Naive thymus-derived CD8-positive, alpha-beta T cell (primary cell): ENCODE data around the gene FBXW11. TPM values are rescaled to one million over a fixed set of nuclear protein-coding genes. Genes with fewer than 3 reads are reported as not detected.

Source experiments
- ATAC-seq, 2 donors: fragments of 150-1000 bp; cut with Tn5 transposase in 1 of 2; sonication (Bioruptor Pico), chemical (Tn5 transposase) in 1 of 2; 1 replicate in 1 of 2; 2 replicates in 1 of 2; pipeline ENCODE4 v1.10.0; 2021; ENCODE audit warnings: mild to moderate bottlenecking in 2 of 2, moderate library complexity in 2 of 2
- POLR2A ChIA-PET: fragments of 350-600 bp; sonication (Branson Sonifier 250); formaldehyde crosslinking; loops from one replicate; lab custom pipeline; 2021; ENCODE audit warnings: antibody characterized with exemption; lab: Charles Lee
- DNase-seq, 10 donors: peaks; one replicate each; pipeline versions ENCODE4 v3.0.0 to v3.0.0-alpha.2; 2020 to 2022
- H3K27ac Mint-ChIP-seq, 10 donors: one replicate each; pipeline ENCODE4 v1.8.0; 2020 to 2022; ENCODE audit warnings: mild to moderate bottlenecking in 10 of 10, mixed read lengths in 10 of 10, moderate library complexity in 4 of 10, inconsistent platforms in 1 of 10
- H3K27me3 Mint-ChIP-seq, 5 donors: one replicate each; pipeline ENCODE4 v1.8.0; 2021 to 2022; ENCODE audit warnings: mixed read lengths in 5 of 5
- H3K36me3 Mint-ChIP-seq, 3 donors: one replicate each; pipeline ENCODE4 v1.8.0; 2020 to 2022; ENCODE audit warnings: mixed read lengths in 3 of 3, mild to moderate bottlenecking in 2 of 3, inconsistent platforms in 1 of 3
- H3K4me1 Mint-ChIP-seq, 4 donors: one replicate each; pipeline ENCODE4 v1.8.0; 2021 to 2022; ENCODE audit warnings: mixed read lengths in 4 of 4
- H3K4me3 Mint-ChIP-seq, 10 donors: one replicate each; pipeline ENCODE4 v1.8.0; 2020 to 2022; ENCODE audit warnings: mild to moderate bottlenecking in 10 of 10, mixed read lengths in 10 of 10, moderate library complexity in 6 of 10, inconsistent platforms in 1 of 10
- H3K9me3 Mint-ChIP-seq, 9 donors: one replicate each; pipeline ENCODE4 v1.8.0; 2020 to 2022; ENCODE audit warnings: mixed read lengths in 9 of 9, mild to moderate bottlenecking in 3 of 9, inconsistent platforms in 1 of 9, moderate library complexity in 1 of 9
- polyA plus RNA-seq, 3 donors: library from polyadenylated mRNA; unstranded; fragments of 300-500 nt; fragmentation: Illumina TruSeq; gene quantifications; one replicate each; pipeline ENCODE4 v1.2.3, GENCODE V29; 2021
- total RNA-seq, 8 experiments: library from RNA in 2 of 8; stranded (reverse) in 2 of 8; gene quantifications; one replicate each; pipeline ENCODE4 v1.2.3 and lab custom pipeline; 2021 to 2026

FBXW11 gene
- total RNA-seq (10 to 100 TPM; 36.9 to 39.5 TPM), polyA plus RNA-seq (10 to 100 TPM; 13.5 to 18.3 (median 16.2) TPM), total RNA-seq (lab: John Stamatoyannopoulos, UW) (44.3 to 109 (median 82.0) reads per million in 6 experiments)

GRCh38 chr5:172006321-172007174, at the start of gene FBXW11:
Gene FBXW11 (minus strand): TSS chr5:172006638. CDS start chr5:172006502, 136 bp downstream.
- Mint-ChIP-seq H3K9me3 (no peaks in the 10 kb centered on the region), H3K27me3 (no peaks in the 10 kb centered on the region), H3K4me3 (peak within 1 kb of the TSS; percentile 93 to 100 (median 98)), H3K27ac (peak within 1 kb of the TSS; percentile 98 to 100 (median 99)), H3K4me1 (peaks cover 34 to 53% (median 51%) of the 10 kb centered on the region in 4 donors), H3K36me3 (no peaks in the 10 kb centered on the region)
- DNase-seq (peak; percentile 86 to 98 (median 93)), ATAC-seq (peak; percentile 87 to 89)
- POLR2A ChIA-PET, result interaction anchor here (0.6 to 3.7 kb wide), 29 partner anchors 9 to 953 kb away, joined by 3 to 43 read pairs (median 5); partner anchors contain the start of genes NPM1, RPL26L1 and STK10

- Mint-ChIP-seq H3K9me3 (no peaks in the 10 kb centered on the region), H3K4me1 (peaks cover 25 to 27% (median 26%) of the 10 kb centered on the region in 4 donors), H3K27me3 (no peaks in the 10 kb centered on the region), H3K4me3 (peak overlapping the region in 2 of 10 donors; percentile 43 to 59), H3K36me3 (peaks cover 0 to 97% (median 32%) of the 10 kb centered on the region in 3 donors), H3K27ac (peak overlapping the region in 9 of 10 donors; percentile 71 to 97 (median 85))
- DNase-seq, result no peak
- ATAC-seq, result no peak
- POLR2A ChIA-PET, result interaction anchor here (0.6 to 6.5 kb wide), 2 partner anchors 9 to 19 kb away, joined by 3 to 36 read pairs; no protein-coding TSS in a partner anchor
These were observed 49.6 kb upstream of the FBXW11 start for GRCh38 chr5:172055996-172056395.

- H3K27me3 Mint-ChIP-seq, result no peaks in the 10 kb centered on the region
- H3K27ac Mint-ChIP-seq, result peak overlapping the region in 7 of 10 donors; percentile 1 to 97 (median 43)
- POLR2A ChIA-PET, result interaction anchor here (0.7 to 6.5 kb wide), 2 partner anchors 10 to 49 kb away, joined by 4 to 36 read pairs; partner anchors contain the start of gene FBXW11
- peaks cover 21 to 26% (median 25%) of the 10 kb centered on the region in 4 donors for H3K4me1 Mint-ChIP-seq
- ATAC-seq, result peak in 1 of 2 donors; percentile 5
- peak overlapping the region in 1 of 10 donors; percentile 12 for H3K4me3 Mint-ChIP-seq
- no peaks in the 10 kb centered on the region for H3K9me3 Mint-ChIP-seq
- DNase-seq, result no peak
- H3K36me3 Mint-ChIP-seq, result peaks cover 0 to 97% (median 31%) of the 10 kb centered on the region in 3 donors
These were observed 49.0 kb upstream of the FBXW11 start for GRCh38 chr5:172055421-172055820.

DNA sequence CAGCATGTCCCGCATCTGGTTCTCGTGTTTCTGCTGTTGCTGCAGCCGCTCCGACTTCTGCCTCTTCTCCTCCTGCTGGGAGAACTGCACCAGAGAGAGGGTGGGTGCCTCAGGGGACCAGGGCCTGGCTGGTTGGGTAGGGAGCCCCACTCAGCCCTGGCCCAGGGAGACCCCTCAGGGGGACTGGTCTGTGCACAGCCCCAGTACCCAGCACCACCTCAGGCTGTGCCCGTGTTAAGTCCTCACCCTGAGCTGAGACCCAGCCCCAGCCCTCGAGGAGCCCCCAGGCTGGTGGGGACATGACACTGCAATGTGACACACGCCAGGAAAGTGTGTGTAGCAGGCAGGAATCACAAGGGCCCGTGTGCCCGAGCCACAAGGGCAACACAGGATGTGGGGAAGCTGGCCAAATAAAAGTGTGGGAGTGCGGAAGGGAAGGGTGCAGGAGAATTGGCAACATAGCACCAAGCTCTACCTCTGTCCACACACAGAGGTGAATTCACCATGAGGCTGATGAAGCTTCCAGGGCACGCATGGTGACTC, 48.2 kb upstream of the FBXW11 start:
- DNase-seq (no peak), ATAC-seq (peak in 1 of 2 donors; percentile 19)
- POLR2A ChIA-PET, result interaction anchor here (0.7 to 6.5 kb wide), 3 partner anchors 11 to 48 kb away, joined by 3 to 36 read pairs (median 4); partner anchors contain the start of gene FBXW11
- no peaks in the 10 kb centered on the region for H3K27me3 Mint-ChIP-seq
- peaks cover 18 to 24% (median 23%) of the 10 kb centered on the region in 4 donors for H3K4me1 Mint-ChIP-seq
- peak overlapping the region in 1 of 10 donors; percentile 7 for H3K4me3 Mint-ChIP-seq
- no peaks in the 10 kb centered on the region for H3K9me3 Mint-ChIP-seq
- H3K36me3 Mint-ChIP-seq, result peaks cover 0 to 97% (median 29%) of the 10 kb centered on the region in 3 donors
- peak overlapping the region in 3 of 10 donors; percentile 11 to 71 (median 68) for H3K27ac Mint-ChIP-seq

DNA sequence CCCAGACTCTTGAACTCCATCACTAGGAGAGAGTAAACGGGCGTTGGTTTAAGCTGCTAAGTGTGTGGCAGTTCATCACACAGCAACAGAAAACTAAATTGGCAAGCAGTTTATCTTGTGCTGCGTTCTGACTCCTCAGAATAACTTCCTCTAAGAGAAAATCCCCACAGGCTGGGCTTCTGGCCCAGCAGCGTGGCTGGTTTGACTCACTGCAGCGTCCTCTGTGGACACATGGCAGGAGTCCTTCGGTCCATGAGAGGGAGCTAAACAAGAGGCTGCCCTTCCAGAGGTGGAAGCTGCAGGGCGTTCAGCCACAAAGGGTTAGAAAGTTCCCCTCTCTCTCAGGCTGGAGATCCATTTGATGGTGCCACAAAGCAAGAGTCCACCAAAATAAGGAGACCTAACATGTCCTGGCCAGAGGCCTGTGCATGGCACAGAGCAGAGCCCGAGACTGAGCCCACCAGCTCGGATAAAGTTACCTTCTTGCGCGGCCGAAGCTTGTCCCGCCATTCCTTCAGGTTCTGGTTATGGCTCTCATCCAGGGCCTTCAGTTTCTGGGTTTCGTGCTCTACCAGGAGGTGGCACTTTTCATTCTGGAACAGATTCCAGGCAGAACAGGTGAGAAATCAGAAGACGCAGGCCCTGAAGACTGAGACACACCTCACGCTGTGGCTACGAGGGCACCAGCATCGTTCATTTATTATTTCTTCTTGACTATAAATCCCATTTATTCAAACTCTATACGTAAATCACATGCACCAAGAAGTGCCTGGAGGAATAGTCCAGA, 46.2 kb upstream of the FBXW11 start:
- Mint-ChIP-seq H3K36me3 (peaks cover 0 to 97% (median 26%) of the 10 kb centered on the region in 3 donors), H3K4me1 (peaks cover 15 to 32% (median 25%) of the 10 kb centered on the region in 4 donors), H3K27ac (peak overlapping the region in 7 of 10 donors; percentile 19 to 63 (median 40)), H3K9me3 (no peaks in the 10 kb centered on the region), H3K4me3 (no peak overlapping the region), H3K27me3 (no peaks in the 10 kb centered on the region)
- POLR2A ChIA-PET, result interaction anchor here (6.5 kb wide), 1 partner anchor 13 kb away, joined by 36 read pairs; no protein-coding TSS in a partner anchor
- no peak for ATAC-seq
- DNase-seq, result no peak

DNA sequence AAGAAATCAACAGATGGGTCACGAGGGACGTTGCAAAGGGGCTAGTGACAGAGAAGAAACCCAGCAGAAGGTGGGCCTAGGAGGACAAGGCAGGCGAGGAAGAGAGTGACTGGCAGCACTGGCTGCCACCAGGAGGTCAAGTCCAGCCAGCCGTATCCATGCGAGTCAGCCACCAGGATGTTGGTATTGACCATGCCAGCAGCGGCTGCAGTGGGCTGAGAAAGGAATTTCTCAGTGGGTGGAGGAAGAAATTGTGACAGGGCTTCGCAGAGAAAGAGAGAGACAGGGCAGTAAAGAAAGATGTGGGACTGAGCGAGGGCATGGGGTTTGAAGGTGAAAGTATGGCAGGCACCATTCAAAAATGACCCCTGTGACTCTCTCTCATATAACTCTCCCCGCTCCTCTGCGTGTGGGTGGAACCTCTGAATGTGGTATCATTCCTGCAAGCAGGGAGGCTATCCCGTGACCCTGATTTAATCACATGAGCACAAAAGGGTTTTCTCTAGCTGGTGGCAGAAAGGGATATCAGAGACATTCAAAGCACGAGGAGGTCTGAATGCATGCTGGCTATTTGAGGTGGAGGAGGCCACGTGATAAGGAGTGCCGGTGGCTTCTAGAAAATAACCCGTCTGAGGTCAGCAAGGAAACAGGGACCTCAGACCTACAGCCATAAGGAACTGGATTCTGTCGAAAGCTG, 45.4 kb upstream of the FBXW11 start:
- no peak for ATAC-seq
- H3K27ac Mint-ChIP-seq, result peak overlapping the region in 9 of 10 donors; percentile 15 to 90 (median 55)

GRCh38 chr5:172050080-172050479, 43.6 kb upstream of the FBXW11 start:
- peaks cover 2 to 15% (median 14%) of the 10 kb centered on the region in 4 donors for H3K4me1 Mint-ChIP-seq
- DNase-seq (no peak), ATAC-seq (no peak)
- H3K27me3 Mint-ChIP-seq, result no peaks in the 10 kb centered on the region
- POLR2A ChIA-PET, result interaction anchor here (0.7 to 1.1 kb wide), 3 partner anchors 15 to 137 kb away, joined by 3 to 4 read pairs (median 3); no protein-coding TSS in a partner anchor
- no peaks in the 10 kb centered on the region for H3K9me3 Mint-ChIP-seq
- no peak overlapping the region for H3K4me3 Mint-ChIP-seq
- peaks cover 0 to 95% (median 24%) of the 10 kb centered on the region in 3 donors for H3K36me3 Mint-ChIP-seq
- peak overlapping the region in 7 of 10 donors; percentile 19 to 83 (median 53) for H3K27ac Mint-ChIP-seq

More for the DNA sequence above, 45.4 kb upstream of the FBXW11 start:
- H3K27me3 Mint-ChIP-seq, result no peaks in the 10 kb centered on the region
- peaks cover 7 to 23% (median 20%) of the 10 kb centered on the region in 4 donors for H3K4me1 Mint-ChIP-seq
- H3K36me3 Mint-ChIP-seq, result peaks cover 0 to 96% (median 22%) of the 10 kb centered on the region in 3 donors
- peak overlapping the region in 2 of 10 donors; percentile 15 to 46 for H3K4me3 Mint-ChIP-seq
- DNase-seq, result no peak
- no peaks in the 10 kb centered on the region for H3K9me3 Mint-ChIP-seq
- POLR2A ChIA-PET, result interaction anchor here (6.5 kb wide), 1 partner anchor 14 kb away, joined by 36 read pairs; no protein-coding TSS in a partner anchor

- Mint-ChIP-seq H3K9me3 (no peaks in the 10 kb centered on the region), H3K4me3 (peak overlapping the region in 3 of 10 donors; percentile 16 to 56 (median 52)), H3K36me3 (peaks cover 0 to 95% (median 24%) of the 10 kb centered on the region in 3 donors), H3K27ac (peak overlapping the region; percentile 35 to 95 (median 82)), H3K27me3 (no peaks in the 10 kb centered on the region), H3K4me1 (peaks cover 2 to 18% (median 15%) of the 10 kb centered on the region in 4 donors)
- DNase-seq, result no peak
- no peak for ATAC-seq
- POLR2A ChIA-PET, result interaction anchor here (1.0 kb wide), 1 partner anchor 17 kb away, joined by 3 read pairs; no protein-coding TSS in a partner anchor
These were observed 42.9 kb upstream of the FBXW11 start for GRCh38 chr5:172049226-172049796.

DNA sequence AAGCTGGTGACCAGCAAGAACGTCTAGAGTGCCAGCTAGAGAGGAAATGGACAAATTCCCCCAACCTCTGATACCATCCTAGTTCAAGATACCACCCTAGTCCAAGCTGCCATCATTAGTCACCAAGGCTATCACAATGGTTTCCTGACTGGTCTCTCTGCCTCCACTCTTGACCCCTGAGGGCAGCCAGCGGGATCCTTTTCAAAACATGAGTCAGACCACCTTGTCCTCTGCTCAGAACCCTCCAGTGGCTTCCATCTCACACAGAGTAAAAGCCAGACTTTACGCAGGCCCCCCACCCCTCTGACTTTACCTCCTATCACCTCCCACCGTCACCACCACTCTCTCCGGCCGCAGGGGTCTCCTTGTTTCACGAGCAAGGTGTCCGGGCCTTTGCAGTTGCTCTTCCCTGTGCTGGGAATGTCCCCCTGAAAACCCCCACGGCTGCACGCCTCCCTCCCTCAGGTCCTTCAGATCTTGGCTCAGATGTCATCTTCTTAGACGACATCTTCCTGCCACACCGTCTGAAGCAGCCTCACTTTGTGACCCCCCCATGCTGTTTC, 42.2 kb upstream of the FBXW11 start:
- peaks cover 2 to 18% (median 15%) of the 10 kb centered on the region in 4 donors for H3K4me1 Mint-ChIP-seq
- peaks cover 0 to 96% (median 24%) of the 10 kb centered on the region in 3 donors for H3K36me3 Mint-ChIP-seq
- peak overlapping the region in 2 of 10 donors; percentile 17 to 56 for H3K4me3 Mint-ChIP-seq
- H3K27ac Mint-ChIP-seq, result peak overlapping the region; percentile 52 to 95 (median 78)
- H3K9me3 Mint-ChIP-seq, result no peaks in the 10 kb centered on the region
- DNase-seq (no peak), ATAC-seq (no peak)
- POLR2A ChIA-PET, result no interaction called here
- no peaks in the 10 kb centered on the region for H3K27me3 Mint-ChIP-seq

GRCh38 chr5:172048170-172048422, 41.7 kb upstream of the FBXW11 start:
- Mint-ChIP-seq H3K27me3 (no peaks in the 10 kb centered on the region), H3K27ac (peak overlapping the region in 8 of 10 donors; percentile 21 to 95 (median 64)), H3K9me3 (no peaks in the 10 kb centered on the region), H3K4me1 (peaks cover 2 to 18% (median 15%) of the 10 kb centered on the region in 4 donors), H3K36me3 (peaks cover 0 to 96% (median 24%) of the 10 kb centered on the region in 3 donors), H3K4me3 (no peak overlapping the region)
- DNase-seq (no peak), ATAC-seq (no peak)
- POLR2A ChIA-PET, result interaction anchor here (0.8 kb wide), 1 partner anchor 16 kb away, joined by 9 read pairs; no protein-coding TSS in a partner anchor
